NT2/D1 (cell line): Measurements from ENCODE around the gene DBI.

Experiments used
- DNase-seq: peaks from one replicate; pipeline ENCODE4 v3.0.0-alpha.2; 2011; ENCODE audit warnings: low read depth, low spot score
- H3K27me3 ChIP-seq: 2 replicates; pipeline ENCODE4 v1.6.0; 2011; ENCODE audit warnings: mild to moderate bottlenecking; ENCODE audit not compliant: insufficient read length, insufficient read depth
- H3K36me3 ChIP-seq: 2 replicates; pipeline ENCODE4 v1.6.1; 2011; ENCODE audit warnings: mild to moderate bottlenecking, low read length, mixed read lengths; ENCODE audit not compliant: insufficient read depth, insufficient read length
- H3K4me1 ChIP-seq: 2 replicates; pipeline ENCODE4 v1.5.1; 2011; ENCODE audit not compliant: insufficient read depth, insufficient read length
- H3K4me3 ChIP-seq: 2 replicates; pipeline ENCODE4 v1.5.1; 2011; ENCODE audit warnings: low read depth; ENCODE audit not compliant: insufficient read length
- H3K9ac ChIP-seq: 2 replicates; pipeline ENCODE4 v1.6.0; 2011; ENCODE audit warnings: low read depth; ENCODE audit not compliant: insufficient read length
- H3K9me3 ChIP-seq: 2 replicates; pipeline ENCODE4 v1.5.1; 2011; ENCODE audit warnings: mild to moderate bottlenecking, low read length; ENCODE audit not compliant: insufficient read depth
- SUZ12 ChIP-seq: IDR thresholded peaks from 2 replicates; pipeline ENCODE4 v1.6.1; 2011; ENCODE audit not compliant: insufficient read length, insufficient read depth; ENCODE audit errors: extremely low read depth
- YY1 ChIP-seq: IDR thresholded peaks from 2 replicates; pipeline ENCODE4 v1.6.1; 2011; ENCODE audit not compliant: insufficient read length, insufficient read depth
- ZNF274 ChIP-seq: IDR thresholded peaks from 2 replicates; pipeline ENCODE4 v1.6.1; 2011; ENCODE audit warnings: mild to moderate bottlenecking, low read depth, low read length

DBI gene

DNA sequence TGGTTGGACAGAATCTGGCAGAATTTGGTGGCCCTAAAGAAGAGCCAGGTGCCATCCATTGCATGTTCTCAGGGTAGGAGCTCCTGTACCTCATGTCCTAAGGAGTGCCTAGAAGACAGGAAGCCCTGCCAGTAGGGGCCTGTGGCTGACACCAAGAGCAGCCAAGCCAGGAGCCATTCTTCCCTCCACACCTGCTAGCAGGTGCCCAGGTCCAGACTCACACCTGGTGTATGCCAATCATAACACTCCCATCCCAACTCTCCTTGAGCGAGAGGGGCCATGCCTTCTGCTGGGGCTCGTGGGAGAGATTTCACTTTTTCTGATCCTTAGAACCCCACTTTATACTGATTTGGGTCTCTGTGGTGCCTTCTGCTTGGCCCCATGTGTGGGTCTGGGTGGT, 38.4 kb downstream of the DBI start:
- no peaks in the 10 kb centered on the region for H3K4me1 ChIP-seq
- TF ChIP-seq YY1 (no peak), SUZ12 (no peak), ZNF274 (no peak)
- H3K36me3 ChIP-seq = no peaks in the 10 kb centered on the region
- H3K9ac ChIP-seq = no peak overlapping the region
- H3K4me3 ChIP-seq = no peak overlapping the region
- H3K27me3 ChIP-seq = no peaks in the 10 kb centered on the region
- DNase-seq = no peak
- H3K9me3 ChIP-seq = no peaks in the 10 kb centered on the region

DNA sequence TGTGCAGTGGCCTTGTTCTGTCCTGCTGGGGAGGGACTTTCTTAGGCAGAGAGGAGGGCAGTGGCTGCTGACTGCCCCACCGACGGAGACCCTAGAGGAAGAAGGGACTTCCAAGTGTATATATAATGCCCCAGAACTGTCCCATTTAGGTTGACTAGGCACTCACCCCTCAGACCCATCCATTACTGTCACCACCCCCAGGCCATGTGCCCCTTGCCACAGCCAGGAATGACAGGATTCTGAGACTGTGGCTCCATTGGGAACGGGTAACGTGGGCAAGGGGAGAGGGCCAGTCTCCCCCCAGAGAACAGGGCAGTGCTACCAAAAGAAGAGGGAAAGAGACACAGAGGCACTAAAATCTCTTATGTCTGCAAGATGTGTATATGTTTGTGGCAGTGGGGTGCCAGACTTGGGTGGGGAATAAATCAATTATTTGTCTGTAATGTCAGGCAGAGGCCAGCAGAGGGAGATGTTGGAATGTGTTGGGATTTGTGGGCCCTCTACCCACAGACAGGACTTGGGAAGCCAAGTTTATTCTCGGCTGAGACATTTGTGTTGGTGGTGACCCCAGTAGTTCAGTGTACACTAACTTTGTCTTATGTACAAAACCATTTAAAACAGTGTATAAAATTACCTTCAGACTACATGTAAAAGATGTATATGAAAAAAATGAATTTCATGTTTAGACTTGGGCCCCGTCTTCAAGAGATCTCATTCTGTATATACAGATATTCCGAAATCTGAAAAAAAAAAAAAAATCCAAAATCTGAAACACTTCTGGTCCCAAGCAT, 40.8 kb downstream of the DBI start:
- TF ChIP-seq SUZ12 (no peak), YY1 (no peak), ZNF274 (no peak)
- H3K4me1 ChIP-seq = no peaks in the 10 kb centered on the region
- H3K27me3 ChIP-seq = no peaks in the 10 kb centered on the region
- H3K9me3 ChIP-seq = no peaks in the 10 kb centered on the region
- H3K36me3 ChIP-seq = no peaks in the 10 kb centered on the region
- no peak overlapping the region for H3K9ac ChIP-seq
- no peak overlapping the region for H3K4me3 ChIP-seq
- peak; percentile 51 for DNase-seq

DNA sequence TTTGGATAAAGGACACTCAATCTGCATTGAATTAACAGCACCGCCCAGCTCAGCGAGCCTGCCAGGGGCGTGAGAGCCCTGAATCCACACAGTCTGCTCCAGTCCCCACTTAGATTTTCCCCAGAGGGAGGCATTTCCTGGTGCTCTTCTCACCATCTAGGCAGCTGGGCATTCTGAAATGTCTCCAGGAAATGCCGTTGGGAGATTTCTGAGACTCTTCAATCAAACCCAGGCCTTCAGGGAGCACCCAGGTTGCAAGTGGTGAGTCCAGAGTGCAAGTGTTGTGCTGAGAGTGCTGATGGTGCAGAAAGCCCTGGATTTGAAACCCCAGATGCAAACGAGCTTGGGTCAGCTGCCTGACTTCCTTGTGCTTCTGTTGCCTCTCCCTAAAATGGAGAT, 41.4 kb downstream of the DBI start:
- no peak for DNase-seq
- H3K9ac ChIP-seq = no peak overlapping the region

DNA sequence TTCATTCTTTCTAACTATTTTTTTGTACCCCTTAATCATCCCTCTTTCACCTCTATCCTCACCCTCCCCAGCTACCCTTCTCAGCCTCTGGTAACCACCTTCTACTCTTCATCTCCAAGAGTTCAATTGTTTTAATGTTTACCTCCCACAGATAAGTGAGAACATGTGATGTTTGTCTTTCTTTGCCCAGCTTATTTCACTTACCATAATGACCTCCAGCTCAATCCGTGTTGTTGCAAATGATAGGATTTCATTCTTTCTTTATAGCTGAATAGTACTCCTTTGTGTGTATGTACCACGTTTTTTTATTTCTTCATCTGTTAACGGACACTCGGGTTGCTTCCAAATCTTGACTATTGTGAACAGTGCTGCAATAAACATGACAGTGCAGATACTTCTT, 42.7 kb downstream of the DBI start:
- no peak overlapping the region for H3K4me3 ChIP-seq
- 0 out of 2 replicates have a peak, but pooled peaks cover 4% of the 10 kb centered on the region for H3K9me3 ChIP-seq
- H3K9ac ChIP-seq = no peak overlapping the region
- no peak for DNase-seq
- no peaks in the 10 kb centered on the region for H3K27me3 ChIP-seq
- TF ChIP-seq ZNF274 (no peak), YY1 (no peak), SUZ12 (no peak)
- H3K4me1 ChIP-seq = no peaks in the 10 kb centered on the region
- no peaks in the 10 kb centered on the region for H3K36me3 ChIP-seq

More for the DNA sequence above, 41.4 kb downstream of the DBI start:
- Histone ChIP-seq H3K36me3 (no peaks in the 10 kb centered on the region), H3K27me3 (no peaks in the 10 kb centered on the region), H3K9me3 (no peaks in the 10 kb centered on the region), H3K4me3 (no peak overlapping the region), H3K4me1 (no peaks in the 10 kb centered on the region)
- TF ChIP-seq SUZ12 (no peak), YY1 (no peak), ZNF274 (no peak)

DNA sequence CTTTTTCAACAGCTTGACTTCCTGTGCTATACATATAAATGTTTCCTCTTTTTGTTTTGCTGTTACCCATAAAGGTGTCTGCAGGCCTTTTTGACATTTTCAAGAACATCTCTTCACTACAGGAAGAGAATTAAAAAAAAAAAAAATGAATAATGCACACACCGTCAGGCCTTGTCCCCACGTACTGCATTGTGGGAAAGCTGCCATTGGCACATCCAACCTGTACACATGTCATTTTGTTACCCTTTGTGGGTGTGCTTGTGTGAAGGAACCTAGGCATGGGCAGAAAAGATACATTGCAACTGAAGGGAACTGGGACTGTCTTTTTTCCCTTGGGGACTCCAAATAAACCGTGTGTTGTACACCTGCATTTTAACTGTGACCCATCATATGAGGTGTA, 48.1 kb downstream of the DBI start:
- Histone ChIP-seq H3K36me3 (no peaks in the 10 kb centered on the region), H3K4me1 (no peaks in the 10 kb centered on the region), H3K9me3 (0 out of 2 replicates have a peak, but pooled peaks cover 12% of the 10 kb centered on the region), H3K27me3 (no peaks in the 10 kb centered on the region), H3K9ac (no peak overlapping the region), H3K4me3 (no peak overlapping the region)
- TF ChIP-seq YY1 = no peak
- TF ChIP-seq ZNF274 = no peak
- no peak for TF ChIP-seq SUZ12
- DNase-seq = no peak

DNA sequence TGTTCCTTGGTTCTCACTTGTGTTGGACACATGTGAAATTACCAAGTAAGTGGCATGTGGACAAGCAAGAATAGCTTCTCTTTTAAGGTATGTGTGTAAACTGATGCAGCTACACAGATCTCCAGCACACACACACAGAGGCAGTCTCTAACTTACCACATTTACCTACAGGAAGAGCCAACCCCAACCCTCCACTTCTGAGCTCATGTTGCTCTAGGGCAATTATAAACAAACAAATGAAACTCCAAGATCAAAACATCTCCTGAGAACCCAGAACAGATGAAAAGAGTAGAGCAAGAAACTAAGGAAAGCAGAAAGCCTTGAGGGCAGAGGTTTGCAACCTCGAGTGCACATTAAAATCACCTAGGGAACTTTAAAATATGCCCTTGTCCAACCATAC, 48.9 kb downstream of the DBI start:
- TF ChIP-seq YY1 (no peak), ZNF274 (no peak), SUZ12 (no peak)
- Histone ChIP-seq H3K4me1 (no peaks in the 10 kb centered on the region), H3K27me3 (no peaks in the 10 kb centered on the region), H3K9me3 (peaks cover 18% of the 10 kb centered on the region; the same call in 1 of the 2 replicates), H3K36me3 (no peaks in the 10 kb centered on the region), H3K9ac (no peak overlapping the region), H3K4me3 (no peak overlapping the region)
- DNase-seq = no peak

DNA sequence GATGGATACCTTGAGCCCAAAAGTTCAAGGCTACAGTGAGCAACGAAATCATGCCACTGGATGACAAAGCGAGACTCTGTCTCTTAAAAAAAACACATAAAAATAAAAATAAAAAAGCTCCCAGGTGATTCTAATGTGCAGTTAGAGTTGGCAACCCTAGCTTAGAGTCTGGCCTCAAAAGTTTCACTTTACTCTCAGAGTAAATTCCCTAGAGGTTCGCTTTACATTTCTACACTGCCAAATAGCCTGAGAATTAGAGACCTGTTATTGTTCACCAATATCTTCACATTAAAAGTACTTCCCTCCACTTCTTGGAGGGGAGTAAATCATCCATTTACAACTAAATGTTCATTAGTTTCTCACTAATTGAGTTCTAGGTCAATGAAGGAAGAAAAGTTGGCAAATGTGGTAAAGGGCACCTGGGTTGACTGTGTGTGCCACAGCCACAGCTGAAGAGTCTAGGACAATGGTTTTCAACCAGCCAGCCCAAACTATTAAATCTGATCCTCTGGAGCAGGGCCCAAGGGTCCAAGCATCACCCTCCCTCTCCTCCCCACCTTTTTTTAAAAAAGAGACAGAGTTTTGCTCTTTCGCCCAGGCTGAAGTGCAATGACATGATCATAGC, 49.6 kb downstream of the DBI start:
- TF ChIP-seq ZNF274 (no peak), SUZ12 (no peak), YY1 (no peak)
- H3K27me3 ChIP-seq = no peaks in the 10 kb centered on the region
- H3K4me1 ChIP-seq = no peaks in the 10 kb centered on the region
- H3K4me3 ChIP-seq = no peak overlapping the region
- H3K9me3 ChIP-seq = peaks cover 26% of the 10 kb centered on the region
- no peaks in the 10 kb centered on the region for H3K36me3 ChIP-seq
- no peak for DNase-seq
- no peak overlapping the region for H3K9ac ChIP-seq
